GM12892 (cell line): ENCODE results near the gene MGAT3.
"Not testable (repeated sequence)": the region's sequence is repeated elsewhere in the genome, so short reads cannot be mapped to it uniquely, and the experiment has no call there.

Experiments
- POLR2A ChIP-seq: IDR thresholded peaks from 2 replicates; pipeline ENCODE4 v1.6.1; 2011; ENCODE audit warnings: low read depth, low read length, control low read depth
- POLR2AphosphoS5 ChIP-seq: IDR thresholded peaks from 2 replicates; pipeline ENCODE4 v1.6.1; 2011; ENCODE audit warnings: low read depth, low read length, control low read depth
- TAF1 ChIP-seq: IDR thresholded peaks from 2 replicates; pipeline ENCODE4 v1.6.1; 2011; ENCODE audit warnings: low read depth, mild to moderate bottlenecking, control low read depth, low read length, borderline replicate concordance

- TF ChIP-seq TAF1, POLR2A, POLR2AphosphoS5: not testable (repeated sequence)
Observed at GRCh38 chr22:39507021-39507420, 50.2 kb downstream of the MGAT3 start.
